HG02798 (cell line): ENCODE results near the gene KCNN1.
"Not testable (repeated sequence)": the region's sequence is repeated elsewhere in the genome, so short reads cannot be mapped to it uniquely, and the experiment has no call there.

Source experiments
- ATAC-seq: cut with Tn5 transposase; IDR thresholded peaks from one replicate; pipeline ENCODE4 v1.9.1; 2021; ENCODE audit warnings: mild to moderate bottlenecking; ENCODE audit not compliant: unreplicated experiment, poor library complexity

Gene KCNN1

DNA sequence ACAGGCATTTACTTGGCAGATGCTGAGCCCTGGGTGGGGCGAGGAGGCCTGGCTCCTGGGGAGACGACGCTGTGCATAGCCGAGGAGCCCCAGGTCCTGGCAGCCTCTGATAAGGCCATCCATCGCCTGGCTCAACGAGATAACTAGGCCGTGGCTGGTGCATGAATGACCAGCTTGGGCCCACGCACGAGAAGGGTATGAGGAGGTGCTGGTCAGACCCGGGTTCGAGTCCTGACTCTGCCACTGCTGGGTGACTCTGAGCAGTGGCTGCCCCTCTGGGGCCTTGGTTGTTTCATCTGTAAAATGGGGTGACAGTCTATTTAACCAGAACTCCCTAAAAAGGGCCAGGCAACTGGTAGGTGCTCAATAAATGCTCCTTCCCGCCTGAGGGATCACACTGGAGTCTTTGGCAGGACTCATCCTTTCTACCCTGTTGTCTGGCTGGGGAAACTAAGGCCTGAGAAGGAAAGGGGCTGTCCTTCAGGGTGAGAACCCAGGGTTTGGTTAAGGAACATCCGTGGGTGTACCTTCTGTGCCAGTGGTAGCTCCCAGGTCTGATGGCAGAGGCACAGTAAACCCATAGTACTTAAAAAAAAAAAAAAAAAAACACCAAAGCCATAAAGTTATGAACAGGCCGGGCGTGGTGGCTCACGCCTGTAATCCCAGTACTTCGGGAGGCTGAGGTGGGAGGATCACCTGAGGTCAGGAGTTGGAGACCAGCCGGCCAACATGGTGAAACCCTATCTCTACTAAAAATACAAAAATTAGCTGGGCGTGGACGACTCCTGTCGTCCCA is 33.0 kb downstream of the KCNN1 start:
- ATAC-seq = no peak

GRCh38 chr19:18000480-18000914 is 33.6 kb downstream of the KCNN1 start:
- ATAC-seq = no peak

DNA sequence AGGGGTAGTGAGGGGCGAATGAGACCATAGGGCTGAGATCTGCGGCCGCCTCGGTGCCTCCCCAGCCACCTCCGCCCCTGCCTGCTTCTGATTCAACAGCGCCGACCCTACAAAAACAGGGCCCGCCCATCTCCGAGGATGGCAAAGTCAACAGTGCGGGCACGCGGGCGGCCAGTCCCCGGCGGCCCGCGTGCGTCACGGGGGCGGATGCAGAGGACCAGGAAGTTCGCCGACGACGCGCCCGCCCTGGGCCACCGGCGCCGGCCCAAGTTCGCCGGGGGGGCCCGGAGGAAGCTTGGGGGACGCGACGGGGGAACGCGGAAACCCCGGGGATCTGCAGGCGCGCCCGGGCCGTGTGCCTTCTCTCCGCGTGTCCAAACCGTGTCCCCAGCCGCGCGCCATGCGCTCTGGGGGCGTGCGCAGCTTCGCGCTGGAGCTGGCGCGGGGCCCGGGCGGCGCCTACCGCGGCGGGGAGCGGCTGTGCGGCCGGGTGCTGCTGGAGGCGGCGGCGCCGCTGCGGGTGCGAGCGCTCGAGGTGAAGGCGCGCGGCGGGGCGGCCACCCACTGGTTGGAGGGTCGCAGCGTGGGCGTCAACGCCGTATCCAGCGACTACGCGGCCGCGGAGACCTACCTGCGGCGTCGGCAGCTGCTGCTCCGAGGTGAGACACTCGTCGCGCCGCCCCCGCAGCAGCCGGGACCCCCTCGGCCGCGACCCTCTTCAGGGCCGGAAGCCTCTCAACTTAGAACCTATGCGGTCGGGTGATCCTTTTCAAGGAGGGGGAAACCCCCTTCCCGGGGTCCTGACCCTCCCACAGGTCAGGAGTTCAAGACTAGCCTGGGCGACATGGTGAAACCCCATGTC is 34.2 kb downstream of the KCNN1 start:
- peak; percentile 72 for ATAC-seq

- no peak for ATAC-seq
Measured at GRCh38 chr19:18001777-18002345, 35.0 kb downstream of the KCNN1 start.

DNA sequence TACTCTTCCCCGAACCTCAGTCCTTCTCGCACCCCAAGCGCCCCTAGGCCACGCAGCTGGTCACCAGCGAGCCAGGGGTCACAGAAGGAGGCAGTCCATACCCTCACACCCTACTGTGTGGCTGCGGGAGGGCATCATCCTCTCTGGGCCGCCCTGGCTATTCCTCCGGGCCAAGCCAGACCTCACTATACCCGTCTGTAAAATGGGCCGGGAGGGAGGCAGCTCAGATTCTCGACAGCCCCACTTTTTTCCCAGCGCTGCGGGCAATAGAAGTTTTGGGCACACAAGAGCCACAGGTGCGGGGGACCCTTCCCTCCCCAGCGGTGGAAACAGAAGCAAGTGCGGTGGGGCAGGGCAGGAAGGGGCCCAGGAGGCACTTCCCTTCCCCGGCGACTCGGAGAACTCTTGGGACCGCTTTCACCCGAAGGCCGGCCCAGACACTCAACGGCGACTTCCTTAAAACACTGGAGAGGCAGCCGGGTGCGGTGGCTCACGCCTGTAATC is 35.5 kb downstream of the KCNN1 start:
- ATAC-seq = no peak

GRCh38 chr19:18005750-18006149 is 38.8 kb downstream of the KCNN1 start:
- not testable (repeated sequence) for ATAC-seq

DNA sequence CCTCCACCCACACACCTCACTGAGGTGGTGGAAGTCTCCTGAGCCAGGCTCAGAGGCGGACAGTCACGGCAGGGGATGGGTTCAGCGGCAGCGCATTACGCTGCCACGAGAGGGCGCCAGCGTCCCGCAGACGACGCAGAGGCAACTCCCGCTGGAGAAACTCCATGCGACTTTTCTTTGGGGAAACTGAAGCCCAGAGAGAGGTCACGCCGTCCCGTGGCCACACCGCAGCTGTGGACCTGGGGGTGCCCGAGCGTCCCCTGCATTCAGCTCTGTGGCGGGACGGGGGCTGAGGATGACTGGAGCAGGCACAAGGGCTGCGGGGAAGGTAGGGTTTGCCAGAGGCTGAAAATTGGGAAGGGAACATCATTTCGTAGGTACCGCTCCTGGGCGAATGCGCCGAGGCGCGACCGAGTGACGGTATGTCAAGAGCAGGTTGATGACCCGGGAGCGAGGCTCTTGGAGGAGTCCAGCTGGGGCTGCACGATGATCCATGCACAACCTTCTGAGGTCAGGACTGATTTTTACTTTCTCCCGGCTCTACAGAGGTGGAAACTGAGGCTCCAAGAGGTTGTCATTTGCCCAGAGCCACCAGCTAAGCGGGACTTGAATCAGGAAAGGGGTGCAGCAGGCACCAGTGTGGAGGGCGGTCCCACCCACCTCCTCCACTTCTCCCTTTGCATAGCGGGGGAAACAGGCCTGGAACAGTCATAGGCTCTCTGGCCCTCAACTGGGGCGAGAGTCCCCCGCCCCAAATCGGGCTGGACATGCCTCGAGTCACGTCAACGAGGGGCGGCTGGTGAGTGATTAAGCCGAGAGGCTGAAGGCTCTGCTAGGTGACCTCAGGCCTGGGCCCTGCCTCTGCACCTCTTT is 40.4 kb downstream of the KCNN1 start:
- peak; percentile 62 for ATAC-seq

DNA sequence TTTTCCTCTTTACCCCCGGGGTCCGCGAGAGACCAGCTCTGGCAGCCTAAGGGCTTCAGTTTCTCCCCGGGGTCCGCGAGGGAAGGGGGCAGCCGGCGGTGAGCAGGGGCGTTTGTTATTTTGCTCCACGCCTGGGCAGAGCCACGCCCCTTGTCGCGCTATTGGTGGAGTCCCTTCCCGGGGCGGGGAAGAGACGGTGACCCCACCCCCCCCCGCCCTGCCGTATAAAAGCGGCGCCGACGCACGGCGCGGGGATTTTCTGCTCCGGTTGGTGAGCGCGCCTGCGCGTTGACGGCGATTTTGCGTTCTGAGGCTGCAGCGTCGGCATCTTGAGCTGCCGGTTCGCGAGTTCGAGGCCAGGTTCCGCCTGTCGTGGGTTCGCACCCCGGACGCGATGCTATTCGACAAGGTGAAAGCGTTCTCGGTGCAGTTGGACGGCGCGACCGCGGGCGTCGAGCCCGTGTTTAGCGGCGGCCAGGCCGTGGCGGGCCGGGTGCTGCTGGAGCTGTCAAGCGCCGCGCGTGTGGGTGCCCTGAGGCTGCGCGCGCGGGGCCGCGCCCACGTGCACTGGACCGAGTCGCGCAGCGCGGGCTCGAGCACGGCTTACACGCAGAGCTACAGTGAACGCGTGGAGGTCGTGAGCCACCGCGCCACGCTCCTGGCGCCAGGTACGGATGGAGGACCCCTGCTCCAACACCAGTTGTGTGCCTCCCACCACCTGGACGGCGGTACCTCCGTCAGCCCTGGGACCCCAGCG is 41.2 kb downstream of the KCNN1 start, which contains the start of gene ARRDC2:
TSS of gene ARRDC2 (plus strand) at position 254 of the 757 bp plus-strand sequence. CDS start at position 395, 141 bp downstream.
- peak; percentile 68 for ATAC-seq

- no peak for ATAC-seq
Measured at GRCh38 chr19:18008814-18009213, 41.9 kb downstream of the KCNN1 start.

GRCh38 chr19:18009412-18010066 is 42.6 kb downstream of the KCNN1 start:
- no peak for ATAC-seq

- ATAC-seq = no peak
Measured at GRCh38 chr19:18010149-18010548, 43.2 kb downstream of the KCNN1 start.

DNA sequence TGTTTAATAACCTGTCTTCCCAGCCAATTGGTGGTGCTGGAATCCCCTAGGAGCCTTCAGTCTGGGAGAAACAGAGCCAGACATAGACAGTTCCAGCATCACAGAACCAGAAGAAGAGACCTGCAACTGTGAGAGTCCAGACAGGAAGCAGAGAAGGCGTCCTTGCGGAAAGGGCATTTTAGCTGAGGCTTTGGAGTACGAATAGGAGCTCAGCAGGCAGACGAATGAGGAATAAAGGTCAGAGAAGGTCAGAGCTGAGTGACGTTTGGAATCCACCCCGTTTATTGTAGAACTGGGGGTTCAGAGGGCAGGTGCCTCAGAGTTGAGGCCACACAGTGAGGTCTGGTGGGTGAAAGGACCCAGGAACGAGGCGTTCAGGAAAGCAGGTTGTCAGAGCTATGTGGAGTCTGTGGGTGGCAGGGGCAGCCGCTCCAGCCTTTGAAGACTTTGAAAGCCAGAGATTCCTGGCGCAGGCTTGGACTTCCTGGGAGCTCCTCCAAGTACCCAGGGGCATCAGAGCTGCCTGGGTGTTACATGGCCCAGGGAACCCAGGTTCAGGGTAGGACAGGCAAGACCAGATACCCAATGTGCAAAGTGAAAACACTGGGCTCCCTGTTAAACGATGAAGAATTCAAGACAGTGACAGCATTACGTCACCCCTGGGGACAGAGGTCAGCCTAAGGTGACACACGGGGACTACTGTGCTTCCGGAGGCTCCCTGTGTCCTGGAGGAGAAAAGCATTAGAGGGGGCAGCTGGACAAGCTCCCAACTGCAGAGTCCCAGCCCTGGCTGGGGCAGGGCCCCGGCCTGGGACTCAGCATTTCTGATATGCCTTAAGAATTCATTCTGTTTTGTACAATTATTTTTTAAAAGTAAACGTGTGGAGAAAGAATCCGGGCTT is 46.6 kb downstream of the KCNN1 start:
- no peak for ATAC-seq

DNA sequence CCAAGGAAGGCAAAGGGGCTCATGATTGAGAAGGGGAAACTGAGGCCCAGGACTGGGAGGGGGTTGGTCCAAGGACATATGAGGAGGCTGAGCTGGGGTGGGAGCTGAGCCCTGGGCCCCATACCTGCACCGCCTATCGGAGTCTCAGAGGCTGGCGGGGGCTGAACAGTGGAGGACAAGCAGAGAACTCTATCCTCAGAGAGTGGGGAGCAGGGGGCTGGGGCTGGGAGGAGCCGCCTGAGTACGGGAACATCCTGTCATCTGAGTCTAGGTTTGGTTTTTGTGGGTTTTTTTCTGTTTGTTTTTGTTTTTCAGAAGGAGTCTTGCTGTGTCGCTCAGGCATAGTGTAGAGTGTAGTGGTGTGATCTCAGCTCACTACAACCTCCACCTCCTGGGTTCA is 47.3 kb downstream of the KCNN1 start:
- ATAC-seq = no peak

- ATAC-seq = no peak
Measured at GRCh38 chr19:18016209-18016910, 49.5 kb downstream of the KCNN1 start.

DNA sequence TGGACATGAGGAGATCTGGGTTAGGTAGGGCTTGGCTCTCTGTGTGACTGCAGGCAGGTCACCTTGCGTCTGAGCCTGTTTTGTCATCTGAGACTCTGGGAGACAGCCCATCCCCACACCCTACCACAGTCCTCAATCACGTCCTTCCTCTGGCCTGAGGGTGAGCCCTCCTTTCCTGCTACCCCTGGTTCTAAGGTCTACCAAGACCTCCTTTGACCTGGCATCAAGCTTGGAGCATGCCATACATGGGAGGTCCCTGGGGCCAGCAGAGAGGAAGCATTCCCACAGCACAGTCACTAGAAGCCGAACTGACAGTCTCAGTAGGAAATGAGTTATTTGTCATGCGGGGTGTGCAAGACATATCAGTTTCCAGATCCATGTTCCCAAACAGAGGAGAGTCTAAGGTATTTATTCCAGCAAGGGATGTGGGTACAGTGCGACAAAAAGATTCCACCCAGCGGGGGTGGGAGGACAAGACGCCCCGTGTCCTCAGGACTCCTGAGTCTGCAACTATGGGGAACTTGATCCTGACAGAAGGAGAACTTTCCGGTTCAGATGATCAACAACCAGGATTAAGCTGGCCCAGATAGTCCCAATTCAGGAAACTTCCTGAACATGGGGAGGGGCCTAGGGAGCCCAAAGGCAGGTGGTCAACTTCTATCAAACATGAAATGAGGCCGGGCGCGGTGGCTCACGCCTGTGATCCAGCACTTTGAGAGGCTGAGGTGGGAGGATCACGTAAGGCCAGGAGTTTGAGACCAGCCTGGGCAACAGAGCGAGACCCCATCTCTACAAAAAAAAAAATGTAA is 50.6 kb downstream of the KCNN1 start:
- no peak for ATAC-seq
